Measurements from ENCODE around the gene HRH3.

- TF ChIP-seq POLR2A (IDR thresholded peaks at IDR 0.05) (no peak), EP300 (IDR thresholded peaks at IDR 0.05; ENCODE audit: low read depth) (no peak)
- TF ChIP-seq, protein P1, sequence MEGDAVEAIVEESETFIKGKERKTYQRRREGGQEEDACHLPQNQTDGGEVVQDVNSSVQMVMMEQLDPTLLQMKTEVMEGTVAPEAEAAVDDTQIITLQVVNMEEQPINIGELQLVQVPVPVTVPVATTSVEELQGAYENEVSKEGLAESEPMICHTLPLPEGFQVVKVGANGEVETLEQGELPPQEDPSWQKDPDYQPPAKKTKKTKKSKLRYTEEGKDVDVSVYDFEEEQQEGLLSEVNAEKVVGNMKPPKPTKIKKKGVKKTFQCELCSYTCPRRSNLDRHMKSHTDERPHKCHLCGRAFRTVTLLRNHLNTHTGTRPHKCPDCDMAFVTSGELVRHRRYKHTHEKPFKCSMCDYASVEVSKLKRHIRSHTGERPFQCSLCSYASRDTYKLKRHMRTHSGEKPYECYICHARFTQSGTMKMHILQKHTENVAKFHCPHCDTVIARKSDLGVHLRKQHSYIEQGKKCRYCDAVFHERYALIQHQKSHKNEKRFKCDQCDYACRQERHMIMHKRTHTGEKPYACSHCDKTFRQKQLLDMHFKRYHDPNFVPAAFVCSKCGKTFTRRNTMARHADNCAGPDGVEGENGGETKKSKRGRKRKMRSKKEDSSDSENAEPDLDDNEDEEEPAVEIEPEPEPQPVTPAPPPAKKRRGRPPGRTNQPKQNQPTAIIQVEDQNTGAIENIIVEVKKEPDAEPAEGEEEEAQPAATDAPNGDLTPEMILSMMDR (IDR thresholded peaks at IDR 0.05), result no peak
Measured at GRCh38 chr20:62226707-62227590, 6.9 kb upstream of the HRH3 start.

Data from transverse colon (tissue), 3 donors.